Measurements from ENCODE around the gene ARHGAP44. TPM values are rescaled to one million over a fixed set of nuclear protein-coding genes. Genes with fewer than 3 reads are reported as not detected.

ARHGAP44 gene
- total and polyA plus RNA-seq, 9 of the 15 experiments (the other 6 are each of a cell fraction or from before 2014, with no cell fraction given): 0.01 to 0.68 (median 0.07) TPM; not detected in 1

DNA sequence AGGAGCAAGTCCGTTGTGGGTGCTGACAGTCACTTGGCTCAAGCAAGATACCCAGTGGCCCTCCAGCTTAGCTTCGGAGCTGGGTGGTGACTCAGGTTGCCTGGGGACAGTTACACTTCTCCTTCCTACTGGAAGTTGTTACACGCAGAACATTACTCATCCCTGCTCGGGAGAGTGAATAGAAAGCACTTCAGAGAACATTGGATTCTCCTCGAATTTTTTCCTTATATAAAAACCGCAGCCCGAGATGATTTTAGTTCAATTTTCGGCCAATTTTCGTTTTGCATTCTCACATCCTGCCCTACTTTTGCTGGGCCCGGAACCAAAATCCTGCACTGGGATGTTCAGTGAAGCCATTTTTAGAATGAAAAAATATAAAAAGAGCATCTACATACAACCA lies 128.8 kb downstream of the ARHGAP44 start (continued):
- no peak for TF ChIP-seq ZNF407 (IDR thresholded peaks at IDR 0.05; ENCODE audit: low read depth)
- no peak for TF ChIP-seq ZMIZ1 (IDR thresholded peaks at IDR 0.05; ENCODE audit: low read depth in 2 of 2, low read length in 2 of 2)
- TF ChIP-seq MEIS2 (IDR thresholded peaks at IDR 0.05; ENCODE audit: partially characterized antibody): no peak
- TF ChIP-seq SREBF2 (CRISPR knock-in tag; IDR thresholded peaks at IDR 0.05): no peak

Data from K562 (cell line).